ENCODE measurements around the gene HEMK1. TPM values are rescaled to one million over a fixed set of nuclear protein-coding genes. Genes with fewer than 3 reads are reported as not detected.

The HEMK1 gene
- total RNA-seq, 3 donors from 2014 or later, result 19.7 to 29.9 (median 22.6) TPM

DNA sequence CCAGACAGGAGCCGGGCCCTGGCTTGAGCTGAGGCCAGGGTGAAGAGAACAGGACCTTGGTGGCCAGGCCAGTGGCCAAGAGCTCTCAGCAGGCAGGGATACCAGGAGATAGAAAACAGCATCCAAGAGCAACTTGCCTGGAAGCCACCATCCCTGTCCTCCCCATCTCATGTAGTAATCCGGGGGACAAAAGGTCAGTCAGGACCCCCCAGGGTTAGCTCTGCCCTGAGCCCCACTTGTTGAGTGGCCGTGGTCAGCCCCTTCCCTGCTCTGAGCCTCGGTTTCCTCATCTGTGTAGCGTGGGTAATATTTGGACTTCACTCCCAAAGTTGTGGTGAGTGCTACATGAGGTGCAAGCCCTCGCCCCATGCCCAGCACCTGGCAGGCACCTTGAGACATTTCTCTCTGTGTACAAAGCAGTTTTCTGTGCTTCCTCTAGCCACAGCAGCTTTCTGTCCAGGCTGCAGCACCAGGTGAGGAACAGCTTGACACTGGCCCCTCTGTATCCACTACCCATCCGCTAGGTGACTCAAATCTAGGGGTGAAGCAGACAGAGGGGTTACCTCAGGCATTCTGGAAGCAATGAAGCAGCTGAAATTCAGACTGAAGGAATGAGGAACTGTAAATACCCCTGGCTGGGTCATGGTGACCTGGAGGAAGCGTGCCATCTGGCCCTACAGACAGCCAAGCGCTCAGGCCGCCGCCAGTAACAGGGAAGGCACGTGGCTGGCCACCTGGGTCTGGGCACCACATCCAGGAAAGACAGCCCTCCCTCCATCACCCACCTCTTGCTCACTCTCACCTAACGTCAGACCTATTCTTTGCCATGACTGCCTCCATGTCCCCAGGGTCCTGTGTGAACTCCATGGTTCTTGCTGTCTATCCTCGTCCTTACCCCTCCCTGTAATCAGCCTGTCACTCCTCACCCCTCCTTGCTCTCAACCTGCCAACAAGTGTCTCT is 35.6 kb downstream of the HEMK1 start:
- TF ChIP-seq CTCF (IDR thresholded peaks at IDR 0.05), result no peak
- H3K36me3 ChIP-seq (ENCODE audit: low read depth), result peaks cover 9% of the 10 kb centered on the region
- H3K9me3 ChIP-seq, result no peaks in the 10 kb centered on the region
- no peak overlapping the region for H3K4me3 ChIP-seq
- DNase-seq (peak in 2 of 3 donors; percentile 54 to 69), ATAC-seq (no peak)
- intact Hi-C loops (cut with DNase I, micrococcal nuclease), result no loop called here
- peaks cover 71% of the 10 kb centered on the region for H3K4me1 ChIP-seq (ENCODE audit: low read depth)

- H3K36me3 ChIP-seq (ENCODE audit: low read depth), result peaks cover 9% of the 10 kb centered on the region
- peaks cover 68% of the 10 kb centered on the region for H3K4me1 ChIP-seq (ENCODE audit: low read depth)
- H3K9me3 ChIP-seq, result no peaks in the 10 kb centered on the region
- DNase-seq (no peak), ATAC-seq (no peak)
- TF ChIP-seq CTCF (IDR thresholded peaks at IDR 0.05), result no peak
- H3K4me3 ChIP-seq, result no peak overlapping the region
- intact Hi-C loops (cut with DNase I, micrococcal nuclease), result no loop called here
These were observed 36.6 kb downstream of the HEMK1 start for GRCh38 chr3:50605901-50606326.

GRCh38 chr3:50606596-50606995 is 37.3 kb downstream of the HEMK1 start:
- H3K4me3 ChIP-seq, result no peak overlapping the region
- ATAC-seq (no peak), DNase-seq (peak in 1 of 3 donors; percentile 68)
- H3K9me3 ChIP-seq, result no peaks in the 10 kb centered on the region
- intact Hi-C loops (cut with DNase I, micrococcal nuclease), result no loop called here
- TF ChIP-seq CTCF (IDR thresholded peaks at IDR 0.05), result no peak
- peaks cover 9% of the 10 kb centered on the region for H3K36me3 ChIP-seq (ENCODE audit: low read depth)
- H3K4me1 ChIP-seq (ENCODE audit: low read depth), result peaks cover 62% of the 10 kb centered on the region

DNA sequence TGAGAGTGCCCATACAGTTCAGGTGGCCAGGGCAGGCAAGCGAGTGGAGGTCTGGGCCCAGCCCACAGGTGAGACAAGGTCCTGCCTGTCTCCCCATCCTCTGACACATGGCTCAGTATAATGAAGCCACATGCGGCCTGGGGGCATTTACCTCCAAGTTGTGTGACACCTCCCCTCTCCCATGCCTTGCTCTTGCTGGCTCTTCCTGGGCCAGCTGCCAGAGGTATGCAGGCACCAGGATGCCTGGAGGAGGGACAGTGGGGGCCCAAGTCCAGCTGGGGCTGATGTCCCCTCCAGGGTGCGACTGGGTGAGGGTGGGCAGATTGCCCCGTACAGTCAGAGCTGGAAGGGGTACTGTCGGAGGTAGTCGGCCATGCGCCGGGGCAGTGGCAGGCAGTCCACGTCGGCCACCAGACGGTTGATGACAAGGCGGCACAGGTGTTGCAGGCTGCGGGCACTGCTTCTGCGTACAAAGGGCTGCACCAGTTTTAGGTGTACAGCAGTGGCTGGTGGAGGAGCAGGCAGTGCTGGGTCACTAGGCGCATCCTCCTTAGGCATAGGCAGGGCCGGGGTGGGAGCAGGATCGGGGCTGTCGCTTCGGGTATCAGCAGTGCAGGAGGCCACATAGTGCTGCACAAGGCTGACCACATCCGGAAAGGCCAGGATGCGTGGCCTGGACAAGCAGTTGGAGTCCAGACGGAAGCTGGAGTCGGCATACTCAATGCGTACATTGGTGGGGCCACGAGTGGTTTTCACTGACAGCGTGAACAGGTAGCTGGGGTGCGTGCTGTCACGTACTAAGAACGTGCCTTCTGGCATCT is 38.2 kb downstream of the HEMK1 start:
- H3K9me3 ChIP-seq, result no peaks in the 10 kb centered on the region
- no peak for TF ChIP-seq CTCF (IDR thresholded peaks at IDR 0.05)
- peaks cover 9% of the 10 kb centered on the region for H3K36me3 ChIP-seq (ENCODE audit: low read depth)
- intact Hi-C loops (cut with DNase I, micrococcal nuclease), result no loop called here
- H3K4me3 ChIP-seq, result no peak overlapping the region
- DNase-seq (peak in 1 of 3 donors; percentile 58), ATAC-seq (no peak)
- peaks cover 53% of the 10 kb centered on the region for H3K4me1 ChIP-seq (ENCODE audit: low read depth)

GRCh38 chr3:50608278-50608677 is 39.0 kb downstream of the HEMK1 start:
- peak in 1 of 3 donors; percentile 42 for DNase-seq
- intact Hi-C loops (cut with DNase I, micrococcal nuclease), result no loop called here
- Histone ChIP-seq H3K4me3 (no peak overlapping the region), H3K4me1 (ENCODE audit: low read depth) (peaks cover 52% of the 10 kb centered on the region), H3K36me3 (ENCODE audit: low read depth) (peaks cover 9% of the 10 kb centered on the region), H3K9me3 (no peaks in the 10 kb centered on the region)
- no peak for ATAC-seq
- no peak for TF ChIP-seq CTCF (IDR thresholded peaks at IDR 0.05)

Data from mucosa of descending colon (tissue), 3 donors.